ENCODE results near the gene GLIS1. TPM values are rescaled to one million over a fixed set of nuclear protein-coding genes. Genes with fewer than 3 reads are reported as not detected.

Gene GLIS1
- total and polyA plus RNA-seq, 9 donors: 0.04 to 0.42 (median 0.08) TPM; not detected in 3

DNA sequence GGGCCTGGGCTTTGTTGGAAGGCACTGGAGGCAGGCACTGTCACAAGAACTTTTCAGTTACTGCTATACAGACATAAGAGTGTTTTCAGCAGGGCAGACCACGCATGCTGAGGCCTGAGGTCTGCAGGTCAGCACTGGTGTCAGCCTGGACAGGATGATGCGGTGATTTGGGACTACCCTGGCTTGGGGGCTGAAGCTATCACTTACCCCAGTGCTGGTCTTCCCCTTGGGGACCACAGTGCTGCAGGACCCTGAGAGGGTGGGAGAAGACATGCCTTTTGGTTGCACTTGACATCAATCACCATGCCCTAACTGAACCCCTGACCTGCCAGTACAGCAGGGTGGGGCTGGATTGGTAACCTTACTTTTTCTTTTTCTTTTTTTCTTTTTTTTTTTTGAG, 270.6 kb downstream of the GLIS1 start:
- Histone ChIP-seq H3K9me3 (replicated peaks; ENCODE audit: control insufficient read depth, low read depth, low read length) (no peaks in the 10 kb centered on the region), H3K27ac (ENCODE audit: low read length) (no peak overlapping the region), H3K4me1 (ENCODE audit: control insufficient read depth, insufficient read depth, low read length) (peaks cover 2% of the 10 kb centered on the region), H3K36me3 (ENCODE audit: control insufficient read depth, insufficient read depth, low read length) (no peaks in the 10 kb centered on the region), H3K4me3 (ENCODE audit: low read length) (no peak overlapping the region), H3K27me3 (ENCODE audit: control insufficient read depth, insufficient read depth, low read length) (peaks cover 2% of the 10 kb centered on the region)
- 95% methylated on average over 2 of the region's 2 CpGs for WGBS (ENCODE audit: insufficient coverage)
- no peak for DNase-seq

DNA sequence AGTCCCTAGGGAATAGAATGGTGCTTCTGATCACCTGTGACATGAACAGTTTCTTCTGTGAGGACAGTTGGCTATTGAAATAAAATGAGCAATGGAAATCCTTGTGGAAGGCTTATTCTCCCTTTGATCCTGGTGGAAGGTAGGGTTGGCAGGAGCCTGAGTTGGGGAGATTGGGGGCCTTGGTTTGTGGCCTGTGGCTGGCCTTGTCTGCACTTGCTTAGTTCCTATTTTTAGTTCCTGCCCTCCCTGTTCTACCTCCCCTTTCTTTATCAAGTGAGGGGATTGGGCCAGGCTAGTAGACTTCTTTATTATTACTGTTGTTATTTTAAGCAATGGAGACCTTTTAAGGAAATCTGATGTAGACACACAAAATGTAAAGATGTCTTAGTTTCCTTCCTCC, 271.6 kb downstream of the GLIS1 start:
- Histone ChIP-seq H3K9me3 (replicated peaks; ENCODE audit: control insufficient read depth, low read depth, low read length) (no peaks in the 10 kb centered on the region), H3K27me3 (ENCODE audit: control insufficient read depth, insufficient read depth, low read length) (peaks cover 2% of the 10 kb centered on the region), H3K27ac (ENCODE audit: low read length) (no peak overlapping the region), H3K4me1 (ENCODE audit: control insufficient read depth, insufficient read depth, low read length) (peaks cover 2% of the 10 kb centered on the region), H3K36me3 (ENCODE audit: control insufficient read depth, insufficient read depth, low read length) (no peaks in the 10 kb centered on the region), H3K4me3 (ENCODE audit: low read length) (no peak overlapping the region)
- DNase-seq: no peak

DNA sequence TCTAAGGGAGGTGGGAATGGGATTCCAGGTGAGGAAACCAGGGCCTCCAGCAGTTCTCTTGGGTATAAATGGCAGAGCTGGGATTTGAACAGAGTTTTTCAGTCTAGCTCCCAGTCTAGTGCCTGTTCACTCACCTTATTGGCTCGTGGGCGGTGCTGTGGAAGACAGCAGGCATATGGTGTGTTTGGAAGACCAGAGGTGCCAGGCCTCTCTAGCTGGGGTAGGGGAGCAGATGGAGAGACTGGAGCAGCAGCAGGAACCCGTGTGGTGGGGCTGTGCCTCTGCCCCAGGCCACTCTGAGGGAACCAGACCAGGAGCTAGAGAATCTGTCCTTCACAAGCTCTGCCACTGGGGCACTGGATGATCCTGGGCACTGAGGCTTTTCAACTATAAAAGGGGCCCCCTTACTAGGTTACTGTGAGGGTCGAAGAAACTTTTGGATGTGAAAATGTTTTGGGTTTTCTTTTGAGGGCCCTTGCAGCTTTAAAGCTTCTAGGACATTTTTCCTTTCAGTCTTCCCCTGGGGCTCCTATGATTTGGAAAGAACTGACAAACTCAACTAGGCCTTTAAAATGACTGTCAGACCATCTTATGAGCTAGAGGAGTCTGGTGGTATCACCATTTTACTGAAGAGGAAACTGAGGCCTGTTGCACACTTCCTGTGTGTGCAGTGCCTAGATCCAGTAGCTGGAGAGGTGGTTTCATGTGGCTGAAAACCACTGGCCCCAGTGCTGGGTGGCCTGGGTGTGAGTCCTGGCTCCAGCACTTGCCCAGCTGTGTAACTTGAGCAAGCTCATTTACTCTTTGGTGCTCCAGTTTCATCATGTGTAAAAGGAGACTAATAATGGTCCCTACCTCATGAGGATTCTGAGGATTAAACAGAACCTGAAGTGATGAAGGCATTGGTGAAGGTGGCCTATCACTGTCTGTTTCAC, 273.7 kb downstream of the GLIS1 start:
- H3K27me3 ChIP-seq (ENCODE audit: control insufficient read depth, insufficient read depth, low read length): no peaks in the 10 kb centered on the region
- H3K9me3 ChIP-seq (replicated peaks; ENCODE audit: control insufficient read depth, low read depth, low read length): no peaks in the 10 kb centered on the region
- H3K27ac ChIP-seq (ENCODE audit: low read length): no peak overlapping the region
- DNase-seq: peak; percentile 24
- H3K36me3 ChIP-seq (ENCODE audit: control insufficient read depth, insufficient read depth, low read length): no peaks in the 10 kb centered on the region
- H3K4me3 ChIP-seq (ENCODE audit: low read length): no peak overlapping the region
- no peaks in the 10 kb centered on the region for H3K4me1 ChIP-seq (ENCODE audit: control insufficient read depth, insufficient read depth, low read length)
- WGBS (ENCODE audit: insufficient coverage): no CpG with 5 or more reads among the region's 4 CpGs

DNA sequence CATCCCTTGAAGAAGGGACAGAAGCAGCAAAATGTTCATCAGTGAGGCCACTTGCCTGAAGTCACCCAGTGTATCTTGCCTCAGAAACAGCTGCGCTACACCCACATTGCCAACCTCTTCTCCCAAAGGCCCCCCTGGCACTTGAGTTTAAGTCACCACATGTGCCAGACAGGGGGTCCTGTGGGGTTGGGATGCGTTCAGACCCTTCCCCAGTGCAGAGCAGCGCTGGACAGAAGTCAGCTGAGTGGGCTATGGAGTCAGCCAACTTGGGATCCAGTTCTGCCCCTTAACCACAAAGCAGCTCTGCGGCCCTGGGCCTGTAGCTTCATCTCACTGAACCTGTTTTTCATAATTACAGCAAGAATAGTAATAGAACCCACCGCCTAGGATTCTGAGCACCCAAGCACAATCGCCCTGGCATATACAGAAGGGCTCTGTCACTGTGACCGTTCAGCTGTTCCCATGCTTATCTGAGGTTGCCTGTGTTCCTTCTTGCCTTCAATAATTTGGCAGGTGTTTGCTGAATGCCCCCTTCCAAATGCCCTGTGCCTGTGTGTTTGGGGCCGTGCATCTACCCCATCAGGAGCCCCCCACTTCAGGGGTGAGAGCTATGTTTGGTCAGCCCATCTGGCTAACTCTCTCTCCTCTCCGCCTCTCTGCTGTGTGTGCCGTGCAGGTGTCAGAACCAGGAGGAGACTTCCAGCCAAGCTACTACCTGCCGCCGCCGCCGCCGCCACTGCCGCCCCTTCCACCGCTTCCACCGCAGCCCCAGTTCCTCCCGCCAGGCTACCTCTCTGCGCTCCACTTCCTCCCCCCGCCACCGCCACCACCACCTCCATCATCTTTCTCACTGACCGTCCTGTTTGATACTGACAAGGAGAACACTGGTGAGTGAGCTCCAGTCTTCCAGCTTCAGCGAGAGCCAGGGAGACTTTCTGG, 274.7 kb downstream of the GLIS1 start:
- DNase-seq: no peak
- WGBS (ENCODE audit: insufficient coverage): 77% methylated on average over 11 of the region's 24 CpGs
- H3K4me3 ChIP-seq (ENCODE audit: low read length): no peak overlapping the region

DNA sequence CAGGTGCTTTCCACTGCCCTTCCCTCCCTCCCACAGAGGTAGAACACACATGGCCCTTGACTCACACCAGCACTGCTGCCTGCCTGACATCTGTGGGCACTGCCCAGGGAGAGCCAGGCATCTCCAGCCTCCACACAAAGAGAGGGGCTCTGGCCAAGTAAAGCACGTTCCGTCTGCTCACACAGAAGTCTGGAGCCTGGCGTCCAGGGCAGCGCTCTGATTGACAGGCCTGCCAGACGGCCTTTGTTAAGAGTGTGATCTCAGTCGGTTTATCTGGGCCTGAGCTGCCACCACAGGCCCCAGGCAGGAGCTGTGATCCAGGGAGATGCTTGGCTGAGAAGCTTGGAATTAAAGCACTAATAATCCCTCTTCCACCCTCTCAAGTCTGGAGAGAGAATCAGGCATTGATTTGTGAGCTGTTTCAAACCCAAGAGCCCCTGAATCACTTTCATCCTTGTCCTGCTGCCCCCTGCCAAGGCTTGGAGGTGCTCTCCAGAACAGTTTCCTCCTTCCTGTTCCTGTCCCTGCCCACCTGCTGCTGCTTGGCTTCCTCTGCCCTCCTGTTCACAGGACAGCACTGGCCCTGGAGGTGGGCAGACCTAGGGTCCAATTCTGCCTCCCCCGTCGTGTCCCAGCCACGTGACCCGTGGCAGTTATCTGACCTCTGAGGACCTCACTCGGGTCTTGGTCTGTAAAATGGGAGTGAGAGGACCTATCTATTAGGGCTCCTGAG, 276.0 kb downstream of the GLIS1 start:
- Histone ChIP-seq H3K27me3 (ENCODE audit: control insufficient read depth, insufficient read depth, low read length) (no peaks in the 10 kb centered on the region), H3K4me3 (ENCODE audit: low read length) (no peak overlapping the region), H3K36me3 (ENCODE audit: control insufficient read depth, insufficient read depth, low read length) (no peaks in the 10 kb centered on the region), H3K9me3 (replicated peaks; ENCODE audit: control insufficient read depth, low read depth, low read length) (no peaks in the 10 kb centered on the region), H3K27ac (ENCODE audit: low read length) (no peak overlapping the region), H3K4me1 (ENCODE audit: control insufficient read depth, insufficient read depth, low read length) (no peaks in the 10 kb centered on the region)
- DNase-seq: no peak
- 76% methylated on average over 4 of the region's 11 CpGs for WGBS (ENCODE audit: insufficient coverage)

More for the DNA sequence above, 274.7 kb downstream of the GLIS1 start:
- Histone ChIP-seq H3K27me3 (ENCODE audit: control insufficient read depth, insufficient read depth, low read length) (no peaks in the 10 kb centered on the region), H3K27ac (ENCODE audit: low read length) (no peak overlapping the region), H3K9me3 (replicated peaks; ENCODE audit: control insufficient read depth, low read depth, low read length) (no peaks in the 10 kb centered on the region), H3K36me3 (ENCODE audit: control insufficient read depth, insufficient read depth, low read length) (no peaks in the 10 kb centered on the region), H3K4me1 (ENCODE audit: control insufficient read depth, insufficient read depth, low read length) (no peaks in the 10 kb centered on the region)

DNA sequence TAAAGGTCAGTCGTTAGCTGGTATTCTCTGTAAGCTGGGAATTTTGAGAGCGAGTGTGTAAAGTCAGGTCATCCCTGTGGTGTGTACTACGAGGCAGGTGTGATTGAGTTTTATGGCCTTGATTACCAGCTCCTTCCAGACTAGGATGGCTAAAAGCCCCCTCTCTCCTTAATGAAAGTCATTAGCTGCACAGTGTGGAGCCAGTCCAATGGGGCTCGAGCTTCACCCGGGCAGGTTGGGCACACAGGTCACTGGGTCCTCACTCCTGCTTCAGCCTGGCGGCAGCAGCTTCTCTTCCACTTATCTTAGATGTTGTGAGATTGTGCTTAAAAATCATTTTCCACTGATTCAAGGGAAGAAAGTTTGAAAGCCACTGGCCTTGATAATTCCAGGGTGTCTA, 276.8 kb downstream of the GLIS1 start:
- Histone ChIP-seq H3K36me3 (ENCODE audit: control insufficient read depth, insufficient read depth, low read length) (no peaks in the 10 kb centered on the region), H3K4me3 (ENCODE audit: low read length) (no peak overlapping the region), H3K4me1 (ENCODE audit: control insufficient read depth, insufficient read depth, low read length) (no peaks in the 10 kb centered on the region), H3K27me3 (ENCODE audit: control insufficient read depth, insufficient read depth, low read length) (no peaks in the 10 kb centered on the region), H3K27ac (ENCODE audit: low read length) (no peak overlapping the region), H3K9me3 (replicated peaks; ENCODE audit: control insufficient read depth, low read depth, low read length) (no peaks in the 10 kb centered on the region)
- DNase-seq: no peak
- WGBS (ENCODE audit: insufficient coverage): 70% methylated on average over 2 of the region's 6 CpGs

DNA sequence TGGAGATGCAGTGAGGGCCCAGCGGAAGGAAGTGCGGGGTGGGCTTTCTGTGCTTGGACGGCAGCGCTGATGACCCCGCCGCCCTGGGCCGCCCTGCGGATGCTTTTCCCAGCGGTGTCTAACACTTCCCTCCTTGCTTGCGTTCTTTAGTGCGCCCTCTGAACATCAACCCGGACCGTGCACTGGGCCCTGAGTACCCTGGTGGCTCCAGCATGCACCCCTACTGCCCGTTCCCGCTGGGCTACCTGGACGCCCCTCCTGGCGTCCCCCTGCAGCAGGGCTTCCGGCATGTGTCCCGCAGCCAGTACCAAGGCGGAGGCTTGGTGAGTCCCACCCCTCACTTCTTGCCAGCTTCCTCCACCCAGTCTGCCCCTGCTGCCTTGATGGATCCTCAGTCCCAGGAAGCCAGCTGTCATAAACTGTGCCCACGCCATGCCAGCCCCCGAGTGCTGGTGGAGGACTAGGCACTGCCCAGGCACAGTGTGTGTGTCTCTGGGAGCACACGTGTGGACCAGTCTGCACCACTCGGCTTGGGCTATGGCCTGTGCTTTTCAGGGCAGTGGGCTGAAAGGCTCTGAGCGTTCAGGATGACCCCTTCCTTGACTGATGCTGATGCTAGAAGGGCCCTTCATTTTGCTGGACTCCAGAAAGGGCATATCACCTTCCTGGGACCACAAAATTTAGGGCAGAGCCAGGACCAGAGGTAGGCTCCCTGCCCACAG, 277.5 kb downstream of the GLIS1 start:
- WGBS (ENCODE audit: insufficient coverage): 80% methylated on average over 25 of the region's 25 CpGs
- Histone ChIP-seq H3K36me3 (ENCODE audit: control insufficient read depth, insufficient read depth, low read length) (no peaks in the 10 kb centered on the region), H3K27ac (ENCODE audit: low read length) (no peak overlapping the region), H3K4me1 (ENCODE audit: control insufficient read depth, insufficient read depth, low read length) (no peaks in the 10 kb centered on the region), H3K4me3 (ENCODE audit: low read length) (no peak overlapping the region), H3K9me3 (replicated peaks; ENCODE audit: control insufficient read depth, low read depth, low read length) (no peaks in the 10 kb centered on the region), H3K27me3 (ENCODE audit: control insufficient read depth, insufficient read depth, low read length) (no peaks in the 10 kb centered on the region)
- no peak for DNase-seq

DNA sequence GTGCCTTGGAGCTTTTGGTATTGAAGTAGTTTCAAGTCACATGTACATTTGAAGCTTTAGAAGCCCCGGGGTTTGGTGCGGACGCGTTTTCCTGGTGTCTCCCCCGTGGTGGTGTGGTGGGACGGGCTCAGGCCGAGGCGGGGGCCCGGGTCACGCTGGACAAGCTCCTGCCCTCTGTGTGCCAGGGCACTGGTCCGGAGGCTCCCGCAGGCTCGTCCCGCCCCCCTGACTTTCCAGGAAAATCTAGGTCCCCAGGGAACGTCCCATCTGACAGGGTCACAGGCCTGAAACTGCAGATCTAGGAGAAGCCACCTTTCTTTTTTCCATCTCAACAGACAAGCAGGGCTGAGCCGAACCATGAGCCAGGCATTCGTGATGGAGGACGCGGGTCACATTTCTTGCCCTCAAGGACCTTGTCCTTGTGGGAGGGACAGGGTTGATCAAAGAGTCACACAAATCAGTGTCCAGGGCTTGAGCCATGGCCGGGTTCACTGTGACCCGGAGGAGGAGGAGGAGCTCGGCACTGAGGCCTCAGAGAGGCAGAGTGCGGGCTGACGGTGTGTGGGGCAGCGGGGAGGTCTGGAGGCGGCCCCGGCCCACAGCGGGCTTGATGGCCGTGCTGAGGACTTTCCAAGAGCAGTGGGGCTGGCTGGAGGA, 278.2 kb downstream of the GLIS1 start:
- DNase-seq: no peak
- H3K9me3 ChIP-seq (replicated peaks; ENCODE audit: control insufficient read depth, low read depth, low read length): no peaks in the 10 kb centered on the region
- H3K36me3 ChIP-seq (ENCODE audit: control insufficient read depth, insufficient read depth, low read length): no peaks in the 10 kb centered on the region
- no peaks in the 10 kb centered on the region for H3K4me1 ChIP-seq (ENCODE audit: control insufficient read depth, insufficient read depth, low read length)
- no peaks in the 10 kb centered on the region for H3K27me3 ChIP-seq (ENCODE audit: control insufficient read depth, insufficient read depth, low read length)
- no peak overlapping the region for H3K4me3 ChIP-seq (ENCODE audit: low read length)
- WGBS (ENCODE audit: insufficient coverage): 76% methylated on average over 29 of the region's 29 CpGs
- H3K27ac ChIP-seq (ENCODE audit: low read length): no peak overlapping the region

DNA sequence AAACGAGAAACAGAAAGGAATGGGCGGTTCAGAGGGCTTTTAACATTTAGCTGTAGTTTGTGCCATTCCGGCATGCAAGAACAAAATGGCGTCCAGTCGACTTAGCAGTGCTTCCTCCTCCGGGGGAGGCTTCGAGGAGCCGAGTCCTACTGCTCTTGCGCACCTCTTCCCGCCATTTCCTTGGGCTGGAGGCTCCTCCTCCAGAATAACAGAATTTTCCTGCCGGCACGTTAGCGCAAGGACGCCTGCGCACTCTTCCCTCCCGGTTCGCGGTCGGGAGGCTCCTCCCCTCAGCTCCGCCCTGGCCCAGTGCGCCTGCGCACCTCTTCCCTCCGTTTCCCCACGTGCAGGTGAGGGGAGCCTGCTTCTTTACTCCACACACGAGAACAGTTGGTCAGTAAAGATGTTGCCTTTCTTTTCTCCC, 278.7 kb downstream of the GLIS1 start:
- Histone ChIP-seq H3K4me3 (ENCODE audit: low read length) (no peak overlapping the region), H3K9me3 (replicated peaks; ENCODE audit: control insufficient read depth, low read depth, low read length) (no peaks in the 10 kb centered on the region), H3K27me3 (ENCODE audit: control insufficient read depth, insufficient read depth, low read length) (no peaks in the 10 kb centered on the region), H3K36me3 (ENCODE audit: control insufficient read depth, insufficient read depth, low read length) (no peaks in the 10 kb centered on the region), H3K4me1 (ENCODE audit: control insufficient read depth, insufficient read depth, low read length) (no peaks in the 10 kb centered on the region), H3K27ac (ENCODE audit: low read length) (no peak overlapping the region)
- no peak for DNase-seq
- WGBS (ENCODE audit: insufficient coverage): 95% methylated on average over 21 of the region's 25 CpGs
